ENCODE data around the gene RP2.

DNA sequence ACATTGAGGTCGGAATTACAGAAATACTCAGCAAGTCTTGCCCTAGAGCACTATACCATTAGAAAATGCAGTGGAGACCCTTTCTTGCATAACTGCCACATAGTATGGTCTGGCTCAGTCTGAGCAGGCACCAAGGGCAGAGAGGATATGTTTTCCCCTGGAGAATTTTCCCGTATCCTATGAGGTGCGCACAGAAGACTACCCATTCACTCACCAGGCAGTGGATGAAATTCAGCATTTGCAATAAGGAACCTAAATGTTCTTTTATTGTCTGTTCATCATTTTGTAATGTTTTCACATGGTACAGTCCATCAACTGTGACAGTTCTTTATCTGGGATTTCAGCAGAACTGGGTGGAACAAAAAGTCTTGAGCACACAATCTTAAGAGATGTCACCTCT, 90.9 kb downstream of the RP2 start:
- TF ChIP-seq, protein P1, sequence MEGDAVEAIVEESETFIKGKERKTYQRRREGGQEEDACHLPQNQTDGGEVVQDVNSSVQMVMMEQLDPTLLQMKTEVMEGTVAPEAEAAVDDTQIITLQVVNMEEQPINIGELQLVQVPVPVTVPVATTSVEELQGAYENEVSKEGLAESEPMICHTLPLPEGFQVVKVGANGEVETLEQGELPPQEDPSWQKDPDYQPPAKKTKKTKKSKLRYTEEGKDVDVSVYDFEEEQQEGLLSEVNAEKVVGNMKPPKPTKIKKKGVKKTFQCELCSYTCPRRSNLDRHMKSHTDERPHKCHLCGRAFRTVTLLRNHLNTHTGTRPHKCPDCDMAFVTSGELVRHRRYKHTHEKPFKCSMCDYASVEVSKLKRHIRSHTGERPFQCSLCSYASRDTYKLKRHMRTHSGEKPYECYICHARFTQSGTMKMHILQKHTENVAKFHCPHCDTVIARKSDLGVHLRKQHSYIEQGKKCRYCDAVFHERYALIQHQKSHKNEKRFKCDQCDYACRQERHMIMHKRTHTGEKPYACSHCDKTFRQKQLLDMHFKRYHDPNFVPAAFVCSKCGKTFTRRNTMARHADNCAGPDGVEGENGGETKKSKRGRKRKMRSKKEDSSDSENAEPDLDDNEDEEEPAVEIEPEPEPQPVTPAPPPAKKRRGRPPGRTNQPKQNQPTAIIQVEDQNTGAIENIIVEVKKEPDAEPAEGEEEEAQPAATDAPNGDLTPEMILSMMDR (IDR thresholded peaks at IDR 0.05) = no peak
- TF ChIP-seq POLR2AphosphoS5 (IDR thresholded peaks at IDR 0.05) = no peak
